GM21786 (cell line): ENCODE measurements around the gene COLEC11.

Experiments
- ATAC-seq: cut with Tn5 transposase; IDR thresholded peaks from one replicate; pipeline ENCODE4 v1.9.1; 2021; ENCODE audit not compliant: unreplicated experiment

The COLEC11 gene

DNA sequence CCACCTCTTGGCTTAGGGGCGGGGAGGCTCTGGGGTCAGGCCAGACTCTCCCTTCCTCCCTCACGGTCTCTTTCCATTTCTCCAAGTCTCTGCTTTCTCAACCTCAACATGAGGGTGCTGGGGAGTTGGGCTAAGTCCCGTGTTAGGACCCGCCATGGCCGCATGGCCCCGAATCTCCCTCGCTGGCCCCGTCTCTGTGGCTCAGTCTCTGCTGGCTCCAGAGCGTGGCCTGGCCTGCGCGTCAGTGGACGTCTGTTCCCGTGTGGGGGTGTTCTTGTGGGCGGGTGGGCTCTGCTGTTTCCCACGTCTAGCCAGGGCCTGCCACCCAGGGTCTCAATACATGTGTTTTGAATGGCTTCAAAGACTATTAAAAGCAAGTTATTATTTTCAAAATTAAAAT lies 75.5 kb downstream of the COLEC11 start:
- no peak for ATAC-seq

DNA sequence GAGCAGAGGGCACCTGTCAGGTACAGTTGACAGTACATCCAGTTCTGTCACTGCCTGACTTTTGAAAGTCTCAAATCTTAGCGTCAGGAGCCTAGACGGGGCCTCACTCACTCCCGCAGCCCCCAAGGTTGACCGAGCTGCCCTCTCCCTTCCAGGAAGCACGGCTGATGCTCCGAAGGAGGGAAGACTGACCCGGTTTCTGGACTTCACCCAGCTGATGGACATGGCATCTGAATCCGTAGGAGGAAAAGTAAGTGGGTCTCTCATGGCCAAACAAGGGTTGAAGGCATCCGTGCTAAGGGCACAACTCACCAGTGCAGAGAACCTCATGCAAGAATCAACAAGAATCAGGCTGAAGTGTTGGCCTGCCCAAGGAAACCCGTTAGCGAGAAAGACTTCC lies 76.0 kb downstream of the COLEC11 start:
- no peak for ATAC-seq

DNA sequence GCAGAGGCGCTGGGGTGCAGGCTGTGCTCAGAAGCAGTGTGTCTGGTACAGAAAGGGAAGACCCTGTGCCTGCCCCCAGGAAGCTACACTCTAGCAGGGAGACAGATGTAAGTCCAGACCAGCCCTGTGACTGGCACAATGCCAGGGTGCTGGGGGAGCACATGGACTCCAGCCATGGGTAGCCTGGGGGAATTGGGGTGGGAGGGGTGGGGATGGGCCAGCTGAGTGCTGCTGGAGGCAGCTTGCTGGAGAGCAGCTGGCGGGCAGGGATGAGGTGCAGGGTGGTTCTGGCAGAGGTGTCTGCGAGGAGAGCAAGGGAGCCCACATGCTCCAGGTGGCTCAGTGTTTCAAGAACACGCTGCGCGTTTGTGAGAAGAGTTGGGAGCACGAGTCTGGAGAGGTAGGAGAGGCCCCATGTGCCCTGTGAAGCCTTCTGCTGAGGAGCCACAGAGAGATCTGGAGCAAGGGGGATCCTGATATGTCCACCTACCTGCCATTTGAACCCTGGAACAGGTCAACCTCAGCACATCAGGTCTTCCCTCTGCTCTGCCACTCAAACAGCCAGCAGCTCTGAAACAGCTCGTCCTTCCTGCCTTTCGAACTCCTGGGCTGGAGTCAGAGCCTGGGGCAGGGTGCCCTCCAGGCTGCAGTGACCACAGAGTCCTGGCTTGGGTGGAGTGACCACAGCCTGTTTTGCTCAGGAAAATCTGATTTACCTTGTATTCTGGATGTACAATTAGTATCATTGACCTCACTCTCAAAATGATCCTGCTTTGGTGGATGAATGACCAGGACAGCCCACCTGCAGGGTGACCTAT lies 78.2 kb downstream of the COLEC11 start:
- ATAC-seq = no peak

DNA sequence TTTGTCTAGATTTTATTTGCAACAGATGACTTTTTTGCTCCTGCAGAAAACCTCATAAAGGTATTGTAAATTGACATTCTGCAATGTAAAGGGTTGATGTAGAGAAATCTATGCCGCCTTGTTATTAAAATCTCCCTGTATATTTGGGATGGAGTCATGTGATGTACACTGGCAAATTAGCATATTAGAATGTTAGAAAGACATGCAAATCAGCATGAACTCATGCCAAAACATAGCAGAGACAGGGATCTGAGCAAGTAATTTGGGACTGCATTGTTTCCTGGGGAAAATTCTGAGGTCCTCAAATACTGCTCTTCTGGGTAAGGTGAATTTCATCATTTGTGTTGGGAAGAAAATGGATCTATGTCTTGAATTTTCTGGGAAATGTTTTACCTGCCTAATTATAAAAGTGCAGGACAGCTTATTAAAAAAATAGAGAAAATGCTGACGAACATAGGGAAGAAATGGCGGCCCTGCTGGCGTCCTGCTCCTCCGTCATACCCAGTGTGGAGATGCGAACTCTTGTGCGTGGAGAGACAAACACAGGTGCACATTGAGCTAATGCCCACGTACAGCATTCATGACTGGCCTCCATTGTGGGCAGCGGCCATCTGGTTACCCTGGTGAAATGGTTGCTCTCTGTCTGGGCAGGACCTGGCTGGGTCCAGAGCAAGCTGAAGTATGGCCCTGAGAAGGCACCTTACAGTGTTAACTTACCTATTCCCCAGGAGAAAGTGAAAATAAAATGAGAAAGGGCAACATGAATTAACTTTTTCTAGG lies 79.3 kb downstream of the COLEC11 start:
- ATAC-seq = no peak

DNA sequence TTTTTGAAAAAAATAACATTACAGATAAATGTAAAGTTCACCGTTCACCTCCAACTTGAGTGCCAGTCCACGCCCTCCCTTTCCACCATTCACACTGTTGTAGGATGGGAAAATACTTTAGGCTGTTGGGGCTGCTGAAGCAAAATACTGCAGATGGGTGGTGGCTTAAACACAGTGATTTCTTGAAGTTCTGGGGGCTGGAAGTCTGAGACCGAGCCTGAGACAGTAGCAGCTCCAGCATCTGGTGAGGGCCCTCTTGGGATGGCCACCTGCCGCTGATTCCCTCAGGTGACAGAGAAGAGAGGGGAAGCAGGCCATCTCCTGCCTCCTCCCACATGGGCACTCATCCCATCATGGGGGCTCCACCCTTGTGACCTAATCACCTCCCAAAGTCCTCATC lies 80.8 kb downstream of the COLEC11 start:
- no peak for ATAC-seq

DNA sequence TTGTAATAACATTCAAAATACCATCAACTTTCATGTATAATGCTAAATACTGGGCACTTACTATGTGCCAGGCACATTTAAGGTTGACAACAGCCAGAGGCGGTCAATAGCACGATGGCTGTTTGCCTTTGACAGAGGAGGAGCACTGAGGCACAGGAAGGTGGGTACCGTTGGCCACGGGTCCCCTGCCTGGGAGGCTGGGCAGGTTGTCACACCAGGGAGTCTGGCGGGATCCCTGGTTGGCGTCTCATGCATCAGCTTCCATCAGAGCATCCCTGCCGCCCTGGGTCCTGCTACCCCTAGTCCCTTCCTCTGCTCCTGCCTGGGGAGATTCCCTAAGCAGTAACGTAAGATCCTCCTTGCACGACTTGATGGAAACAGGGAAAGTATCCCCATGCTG lies 82.5 kb downstream of the COLEC11 start:
- ATAC-seq = no peak

DNA sequence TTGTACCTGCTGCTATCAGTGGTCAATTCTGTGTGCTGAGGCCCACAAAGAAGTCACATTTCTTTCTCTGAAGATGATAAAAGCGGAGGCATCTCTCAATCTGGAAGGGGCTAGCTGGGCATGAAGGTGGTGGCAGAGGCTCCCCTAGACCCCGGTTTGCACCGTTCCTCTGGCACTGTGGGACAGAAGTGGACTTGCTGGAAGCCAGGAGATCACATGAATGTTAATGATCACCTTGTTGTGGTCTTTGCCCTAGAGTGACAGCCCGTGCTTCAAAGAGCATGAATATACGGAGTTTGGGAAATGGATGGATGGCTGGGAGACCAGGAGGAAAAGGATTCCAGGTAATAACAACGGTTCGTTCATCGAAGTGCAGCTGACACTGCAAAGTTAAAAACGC lies 83.3 kb downstream of the COLEC11 start:
- no peak for ATAC-seq

DNA sequence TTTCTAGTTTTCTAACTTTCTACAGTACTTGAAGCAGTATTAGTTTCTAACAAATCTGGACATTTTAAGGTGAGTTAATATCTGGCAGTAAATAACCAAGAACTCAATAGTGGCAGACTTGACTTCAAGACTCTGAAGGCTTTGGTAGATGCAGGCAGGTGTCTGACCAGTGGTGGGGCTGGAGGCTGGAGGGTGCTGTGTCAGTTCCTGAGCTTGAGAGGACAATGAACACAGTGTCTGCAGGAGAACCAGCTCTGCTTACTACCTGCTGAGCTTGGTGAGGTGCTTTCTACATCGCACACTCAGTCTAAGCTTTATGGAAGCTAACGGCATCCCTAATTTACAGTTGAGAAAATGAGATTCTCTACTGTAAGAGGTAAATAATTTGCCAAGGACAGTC lies 84.3 kb downstream of the COLEC11 start:
- ATAC-seq = no peak

DNA sequence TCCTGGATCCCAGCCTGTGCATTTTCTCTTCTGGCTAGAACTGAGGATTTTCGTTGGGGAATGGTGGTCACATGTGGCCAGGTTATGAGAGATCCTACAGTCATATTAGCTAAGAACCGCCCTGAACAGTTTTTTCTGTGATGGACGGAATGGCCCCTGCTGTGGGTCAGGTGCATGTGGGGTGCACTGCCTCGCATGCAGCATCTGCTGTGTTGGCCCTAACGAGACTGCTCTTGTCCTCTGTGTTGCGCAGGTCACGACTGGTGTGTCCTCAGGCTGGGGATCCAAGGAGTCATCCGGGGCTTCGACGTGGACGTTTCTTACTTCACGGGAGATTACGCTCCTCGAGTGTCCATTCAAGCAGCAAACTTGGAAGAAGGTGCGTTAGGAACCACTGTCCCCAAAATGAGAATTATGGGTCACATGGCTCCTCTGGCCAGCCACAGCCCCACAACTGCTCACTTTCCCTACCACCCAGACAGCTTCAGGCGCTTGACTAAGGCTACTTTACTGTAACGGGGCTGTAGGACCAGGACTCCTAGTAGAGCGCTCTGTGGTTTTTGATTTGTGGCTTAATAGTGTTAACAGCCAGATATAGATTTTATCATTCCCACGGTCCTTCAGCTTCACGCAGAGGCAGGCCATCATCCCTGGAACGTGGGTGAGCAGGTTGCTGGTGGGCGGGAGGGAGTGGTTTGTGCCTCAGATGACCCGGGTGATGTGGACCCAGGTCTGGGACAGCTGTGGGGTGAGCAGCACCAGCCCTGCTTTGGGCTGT lies 84.9 kb downstream of the COLEC11 start:
- no peak for ATAC-seq

DNA sequence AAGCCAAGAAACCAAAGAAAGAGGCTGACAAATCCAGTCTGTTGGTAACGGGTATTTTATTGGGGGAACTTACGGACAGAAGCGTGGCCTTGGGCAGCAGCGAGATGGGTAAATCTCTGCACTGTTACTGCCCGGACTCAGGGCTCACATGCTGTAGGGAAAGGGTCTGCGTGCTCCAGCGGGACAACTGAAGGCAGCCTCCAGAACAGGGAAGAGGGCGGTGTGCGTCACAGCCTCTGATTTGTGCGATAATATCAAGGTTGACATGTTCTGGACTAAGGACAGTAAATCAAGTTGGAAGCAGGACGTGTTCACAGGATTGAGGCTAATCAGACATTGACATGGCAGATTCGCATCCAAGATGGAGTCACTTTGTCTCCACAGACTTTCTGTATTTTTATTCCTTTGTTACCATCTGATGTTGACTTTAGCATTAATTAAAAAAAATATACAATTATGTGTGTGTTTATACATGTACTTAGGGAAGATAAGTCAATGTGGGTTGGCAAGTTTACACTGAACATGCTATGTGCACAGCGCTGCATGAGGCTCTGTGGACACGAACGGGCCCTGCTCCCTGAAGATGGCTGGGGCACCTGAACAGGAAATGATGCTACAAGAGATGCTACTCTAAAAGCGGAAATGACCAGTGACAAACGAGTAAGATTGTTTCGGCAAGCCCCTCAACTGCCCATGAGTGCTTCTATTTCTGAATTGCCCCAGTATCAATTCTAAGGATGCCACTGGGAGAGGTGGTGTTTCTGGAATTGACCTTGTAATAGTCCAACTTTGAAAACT lies 85.8 kb downstream of the COLEC11 start:
- ATAC-seq = no peak

DNA sequence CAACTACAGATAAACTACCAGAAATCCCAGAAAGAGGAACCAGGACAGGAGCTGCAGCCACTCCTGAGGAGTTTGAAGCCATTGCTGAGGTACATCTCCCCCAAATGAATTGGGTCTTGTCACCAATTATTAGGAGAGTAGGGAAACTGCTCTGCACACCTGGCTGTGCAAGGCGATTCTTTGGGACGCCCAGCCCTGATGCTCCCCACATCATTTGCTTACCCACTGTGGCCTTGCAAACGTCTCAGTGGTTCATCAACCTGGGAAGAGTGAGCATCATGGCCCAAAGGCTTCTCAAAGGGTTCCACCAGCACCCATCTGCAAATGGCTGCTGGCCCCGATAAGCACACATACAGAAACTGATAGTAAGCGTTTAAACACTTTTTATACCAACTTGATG lies 86.7 kb downstream of the COLEC11 start:
- no peak for ATAC-seq

DNA sequence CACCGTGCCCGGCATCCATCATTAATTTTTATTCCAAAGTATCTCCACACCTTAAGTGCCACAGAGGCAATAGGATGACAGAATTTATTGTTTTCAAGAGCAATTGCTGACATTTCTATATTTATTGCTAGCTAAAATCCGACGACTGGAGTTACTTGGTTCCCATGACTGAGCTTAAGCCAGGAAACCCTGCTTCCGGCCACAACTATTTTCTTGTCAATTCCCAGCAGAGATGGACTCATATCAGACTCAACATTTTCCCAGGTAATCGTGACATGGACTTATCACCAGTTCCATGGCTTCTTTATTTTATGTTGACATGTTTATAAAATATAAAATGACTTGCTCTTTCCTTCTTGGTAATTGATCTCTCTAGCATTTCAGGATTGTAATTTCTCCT lies 87.9 kb downstream of the COLEC11 start:
- ATAC-seq = no peak

DNA sequence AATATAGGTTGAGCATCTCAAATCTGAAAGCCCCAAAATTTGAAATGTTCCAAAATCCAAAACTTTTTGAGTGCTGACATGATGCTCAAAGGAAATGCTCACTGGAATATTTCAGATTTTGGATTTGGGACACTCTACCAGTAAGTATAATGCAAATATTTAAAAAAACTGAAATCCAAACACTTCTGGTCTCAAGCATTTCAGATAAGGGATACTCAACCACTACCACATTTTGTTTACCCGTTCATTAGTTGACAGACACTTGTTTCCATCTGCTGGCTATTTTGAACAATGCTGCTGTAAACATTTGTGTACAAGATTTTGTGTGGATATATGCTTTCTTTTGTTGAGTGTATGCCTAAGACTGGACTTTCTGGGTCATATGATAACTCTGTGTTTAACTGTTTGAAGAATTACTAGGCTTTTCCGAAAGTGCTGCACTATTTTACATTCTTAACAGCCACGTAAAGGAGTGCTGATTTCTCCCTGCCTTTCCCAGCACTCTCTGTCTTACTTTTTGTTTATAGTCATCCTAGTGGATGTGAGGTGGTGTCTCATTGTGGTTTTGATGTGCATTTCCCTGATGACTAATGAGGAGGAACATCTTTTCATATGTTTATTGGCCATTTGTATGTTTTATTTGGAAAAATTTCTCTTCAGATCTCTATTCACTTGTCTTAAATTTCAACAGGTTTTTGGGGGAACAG lies 89.0 kb downstream of the COLEC11 start:
- no peak for ATAC-seq

DNA sequence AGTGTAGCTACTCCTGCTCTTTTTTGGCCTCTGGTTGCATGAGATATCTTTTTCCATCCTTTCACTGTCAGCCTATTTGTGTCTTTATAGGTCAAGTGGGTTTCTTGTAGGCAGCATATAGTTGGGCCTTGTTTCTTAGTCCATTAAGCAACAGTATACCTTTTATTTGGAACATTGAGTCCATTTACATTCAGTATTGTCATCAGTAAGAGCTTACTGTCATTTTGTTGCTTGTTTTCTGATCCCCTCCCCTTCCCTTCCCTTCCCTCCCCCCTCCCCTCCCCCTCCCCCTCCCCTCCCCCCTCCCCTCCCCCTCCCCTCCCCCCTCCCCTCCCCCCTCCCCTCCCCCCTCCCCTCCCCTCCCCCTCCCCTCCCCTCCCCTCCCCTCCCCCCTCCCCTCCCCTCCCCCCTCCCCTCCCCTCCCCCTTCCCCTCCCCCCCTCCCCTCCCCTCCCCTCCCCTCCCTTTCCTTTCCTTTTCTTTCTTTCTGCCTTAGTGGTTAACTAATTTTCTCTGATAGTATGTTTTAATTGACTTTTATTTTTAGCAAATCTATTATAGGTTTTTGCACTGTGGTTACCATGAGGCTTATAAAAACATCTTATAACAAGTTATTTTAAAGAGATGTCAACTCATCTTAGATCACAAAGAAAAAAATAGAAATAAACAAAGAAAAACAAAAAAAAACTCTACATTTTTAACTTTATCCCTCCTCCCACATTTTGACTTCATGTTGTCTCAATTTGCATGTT lies 95.3 kb downstream of the COLEC11 start:
- no peak for ATAC-seq

DNA sequence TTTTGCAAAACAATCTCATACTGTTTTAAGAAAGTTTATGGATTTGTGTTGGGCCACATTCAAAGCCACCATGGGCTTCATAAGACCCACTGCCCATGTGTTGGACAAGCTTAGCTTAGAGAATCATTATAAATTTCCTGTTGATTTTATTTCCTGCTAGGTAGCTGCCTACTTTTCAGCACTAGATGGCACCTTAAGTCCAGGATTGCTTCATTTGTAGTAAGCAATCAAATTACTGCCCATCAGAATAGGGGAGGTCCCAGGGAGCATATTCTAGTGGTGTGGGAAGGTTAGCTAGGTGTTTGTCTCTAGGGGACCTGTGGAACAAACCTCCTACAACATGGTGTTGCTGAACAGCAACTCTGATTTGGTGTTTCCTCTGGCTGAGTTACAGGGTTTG lies 97.5 kb downstream of the COLEC11 start:
- ATAC-seq = no peak
